HepG2 (cell line): ENCODE data around the gene TBCEL. TPM values are rescaled to one million over a fixed set of nuclear protein-coding genes. Genes with fewer than 3 reads are reported as not detected.

ENCODE experiments used
- CHD2 ChIP-seq: IDR thresholded peaks from 2 replicates; pipeline ENCODE4 v1.6.1; 2011; ENCODE audit warnings: low read depth, low read length, improper control_type of control experiment
- MEIS2 ChIP-seq: sonication (generic); formaldehyde crosslinking; IDR thresholded peaks from 2 replicates; pipeline ENCODE4 v1.9.0; 2021; ENCODE audit warnings: mild to moderate bottlenecking, missing genetic modification reagents
- NFIC ChIP-seq: IDR thresholded peaks from 2 replicates; pipeline ENCODE4 v1.6.1; 2012; ENCODE audit warnings: mild to moderate bottlenecking, low read length, inconsistent platforms
- NR2F6 ChIP-seq, 2 experiments: IDR thresholded peaks; 2 replicates each; pipeline ENCODE4 v1.6.1; 2016; ENCODE audit warnings: antibody characterized with exemption in 1 of 2, mild to moderate bottlenecking in 1 of 2
- PHB2 ChIP-seq: fragments of 450-650 bp; IDR thresholded peaks from 2 replicates; pipeline ENCODE4 v1.6.1; 2018; ENCODE audit not compliant: partially characterized antibody
- POLR2G ChIP-seq: fragments of 200-400 bp; formaldehyde crosslinking; IDR thresholded peaks from 2 replicates; pipeline ENCODE4 v1.6.1; 2018; ENCODE audit warnings: mild to moderate bottlenecking, low read depth, low read length, moderate library complexity
- SAFB2 ChIP-seq: sonication (generic); formaldehyde crosslinking; IDR thresholded peaks from 2 replicates; pipeline ENCODE4 v1.5.1; 2020; ENCODE audit warnings: missing genetic modification reagents, low read depth, mild to moderate bottlenecking, borderline replicate concordance
- USF2 ChIP-seq, 2 experiments: sonication (generic) in 1 of 2; formaldehyde crosslinking in 1 of 2; IDR thresholded peaks; 2 replicates each; pipeline versions ENCODE4 v1.5.1 to v1.6.1; 2011 to 2020; ENCODE audit warnings: borderline replicate concordance in 1 of 2, low read depth in 1 of 2, low read length in 1 of 2, mild to moderate bottlenecking in 1 of 2, missing genetic modification reagents in 1 of 2, moderate library complexity in 1 of 2
- ZBTB33 ChIP-seq: sonication (generic); formaldehyde crosslinking; IDR thresholded peaks from 2 replicates; pipeline ENCODE4 v1.4.0; 2020; ENCODE audit warnings: missing genetic modification reagents
- ZBTB34 ChIP-seq: sonication (generic); formaldehyde crosslinking; IDR thresholded peaks from 2 replicates; pipeline ENCODE4 v1.8.0; 2022; ENCODE audit warnings: mild to moderate bottlenecking, missing genetic modification reagents
- ZBTB39 ChIP-seq: sonication (generic); formaldehyde crosslinking; IDR thresholded peaks from 2 replicates; pipeline ENCODE4 v1.5.0; 2020; ENCODE audit warnings: missing genetic modification reagents
- ZFYVE20 ChIP-seq: sonication (generic); formaldehyde crosslinking; IDR thresholded peaks from 2 replicates; pipeline ENCODE4 v1.8.0; 2023; ENCODE audit warnings: low read depth, mild to moderate bottlenecking, moderate library complexity, missing genetic modification reagents, borderline replicate concordance
- ZNF274 ChIP-seq: sonication (generic); formaldehyde crosslinking; IDR thresholded peaks from 2 replicates; pipeline ENCODE4 v1.5.1; 2020; ENCODE audit warnings: mild to moderate bottlenecking, missing genetic modification reagents
- ZNF34 ChIP-seq: sonication (generic); formaldehyde crosslinking; IDR thresholded peaks from 2 replicates; pipeline ENCODE4 v1.4.0; 2020; ENCODE audit warnings: mild to moderate bottlenecking, missing genetic modification reagents, borderline replicate concordance
- ZNF44 ChIP-seq: sonication (generic); formaldehyde crosslinking; IDR thresholded peaks from 2 replicates; pipeline ENCODE4 v1.5.1; 2020; ENCODE audit warnings: mild to moderate bottlenecking, missing genetic modification reagents
- ZNF75D ChIP-seq: sonication (generic); formaldehyde crosslinking; IDR thresholded peaks from 2 replicates; pipeline ENCODE4 v1.8.1; 2023; ENCODE audit warnings: missing genetic modification reagents, mild to moderate bottlenecking, borderline replicate concordance
- polyA plus RNA-seq, 8 experiments: library from polyadenylated mRNA; depleted of rRNA in 3 of 8; stranded (reverse) in 7 of 8; unstranded in 1 of 8; fragments of >200 nt; fragmentation: Illumina TruSeq in 4 of 8; extraction: Trizol in 4 of 8; gene quantifications; 2 replicates each; pipeline versions ENCODE4 v1.2.1 to v1.2.3, GENCODE V29; 2011 to 2016; ENCODE audit warnings: low read depth in 4 of 8, missing spikeins in 1 of 8, mixed read lengths in 1 of 8; ENCODE audit not compliant: insufficient read depth in 1 of 8
- total RNA-seq, 5 experiments: library from RNA; depleted of rRNA; stranded (reverse); fragments of >200 nt; fragmentation: Illumina TruSeq; extraction: Trizol; gene quantifications; 2 replicates each; pipeline ENCODE4 v1.2.3, GENCODE V29; 2016; ENCODE audit warnings: low read depth in 1 of 5
- TF ChIP-seq, protein P1 (sequence below): IDR thresholded peaks from 2 replicates; pipeline ENCODE4 v1.6.1; 2016; ENCODE audit warnings: mild to moderate bottlenecking, missing biosample characterization, missing genetic modification reagents
- TF ChIP-seq, protein P2 (sequence below): sonication (generic); formaldehyde crosslinking; IDR thresholded peaks from 2 replicates; pipeline ENCODE4 v1.5.0; 2020; ENCODE audit warnings: missing genetic modification reagents

Gene TBCEL
- total and polyA plus RNA-seq, 2 of the 13 experiments (the other 11 are each of a cell fraction or from before 2014, with no cell fraction given): 6.1 to 12.5 TPM

DNA sequence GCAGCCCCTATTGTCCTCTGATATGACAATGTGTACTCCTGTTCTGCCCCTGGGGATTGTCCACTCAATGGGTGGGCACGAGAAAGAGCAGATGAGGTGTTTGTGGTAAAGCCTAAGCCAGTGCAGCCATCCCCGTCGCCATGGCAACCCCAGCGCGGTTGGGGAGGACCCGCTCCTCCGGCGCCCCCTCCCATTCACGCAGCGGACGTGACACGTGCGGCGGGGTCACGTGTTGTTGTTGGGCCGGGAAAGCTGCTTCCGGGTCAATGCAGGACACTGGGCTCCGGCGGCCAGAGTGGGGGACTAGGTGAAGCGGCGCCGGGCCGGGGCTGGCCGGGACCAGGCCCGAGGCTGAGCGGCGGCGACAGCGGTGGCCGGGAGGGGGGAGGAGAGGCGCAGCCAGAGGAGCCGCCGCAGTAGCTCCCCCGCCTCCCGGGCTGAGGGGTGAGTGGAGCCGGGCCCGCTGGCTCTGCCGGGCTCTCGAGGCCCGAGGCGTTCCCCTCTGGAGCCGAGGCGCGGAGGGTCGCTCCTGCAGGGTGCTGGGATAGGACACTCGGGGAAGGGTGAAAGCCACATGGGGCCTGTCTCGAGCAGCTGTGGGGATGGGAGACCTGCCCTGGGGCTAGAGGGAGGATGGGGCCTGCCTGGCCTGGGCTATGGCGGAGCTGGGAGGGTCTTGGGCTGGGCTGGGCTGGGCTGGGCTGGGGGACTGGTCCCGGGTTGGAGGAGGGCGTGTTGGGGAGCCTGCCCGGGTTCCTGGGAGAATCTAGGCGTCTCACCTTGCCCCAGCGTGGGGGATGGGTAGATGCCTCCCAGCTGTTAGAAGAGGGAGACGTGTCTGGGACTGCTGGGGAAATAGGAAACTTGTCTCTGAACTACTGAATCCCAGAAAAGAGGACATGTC is at the start of gene TBCEL (continued):
- TF ChIP-seq ZNF274 (CRISPR knock-in tag) (peak; percentile 50; the same call in 1 of the 2 replicates), ZFYVE20 (no peak), NFIC (no peak), ZBTB39 (peak; percentile 66; the same call in 1 of the 2 replicates), POLR2G (peak; percentile 76), ZNF75D (CRISPR knock-in tag) (no peak), USF2 (IDR thresholded peaks at IDR 0.05; ENCODE audit: low read depth, low read length) (peak; percentile 95), USF2 (CRISPR knock-in tag; IDR thresholded peaks at IDR 0.05; ENCODE audit: borderline replicate concordance) (peak; percentile 94; the same call in 1 of the 2 replicates), ZBTB34 (CRISPR knock-in tag) (no peak), NR2F6 (IDR thresholded peaks at IDR 0.05) (no peak), NR2F6 (CRISPR knock-in tag; IDR thresholded peaks at IDR 0.05) (peak; percentile 62; the same call in 1 of the 2 replicates), ZBTB33 (CRISPR knock-in tag) (no peak; the same call in 1 of the 2 replicates), PHB2 (no peak), ZNF34 (CRISPR knock-in tag) (no peak), MEIS2 (peak; percentile 56; the same call in 1 of the 2 replicates), SAFB2 (CRISPR knock-in tag) (no peak), ZNF44 (CRISPR knock-in tag) (no peak), CHD2 (no peak)
- TF ChIP-seq, protein P1, sequence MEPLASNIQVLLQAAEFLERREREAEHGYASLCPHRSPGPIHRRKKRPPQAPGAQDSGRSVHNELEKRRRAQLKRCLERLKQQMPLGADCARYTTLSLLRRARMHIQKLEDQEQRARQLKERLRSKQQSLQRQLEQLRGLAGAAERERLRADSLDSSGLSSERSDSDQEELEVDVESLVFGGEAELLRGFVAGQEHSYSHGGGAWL: peak; percentile 71
- TF ChIP-seq, protein P2, sequence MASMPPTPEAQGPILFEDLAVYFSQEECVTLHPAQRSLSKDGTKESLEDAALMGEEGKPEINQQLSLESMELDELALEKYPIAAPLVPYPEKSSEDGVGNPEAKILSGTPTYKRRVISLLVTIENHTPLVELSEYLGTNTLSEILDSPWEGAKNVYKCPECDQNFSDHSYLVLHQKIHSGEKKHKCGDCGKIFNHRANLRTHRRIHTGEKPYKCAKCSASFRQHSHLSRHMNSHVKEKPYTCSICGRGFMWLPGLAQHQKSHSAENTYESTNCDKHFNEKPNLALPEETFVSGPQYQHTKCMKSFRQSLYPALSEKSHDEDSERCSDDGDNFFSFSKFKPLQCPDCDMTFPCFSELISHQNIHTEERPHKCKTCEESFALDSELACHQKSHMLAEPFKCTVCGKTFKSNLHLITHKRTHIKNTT (CRISPR knock-in tag): no peak
